ENCODE data around the gene MNT. TPM values are rescaled to one million over a fixed set of nuclear protein-coding genes. Genes with fewer than 3 reads are reported as not detected.
A peak's percentile ranks its signal among the peaks of the same experiment; 100 is the strongest.

The MNT gene
- total RNA-seq, 1 experiment from 2014 or later: 38.9 TPM

DNA sequence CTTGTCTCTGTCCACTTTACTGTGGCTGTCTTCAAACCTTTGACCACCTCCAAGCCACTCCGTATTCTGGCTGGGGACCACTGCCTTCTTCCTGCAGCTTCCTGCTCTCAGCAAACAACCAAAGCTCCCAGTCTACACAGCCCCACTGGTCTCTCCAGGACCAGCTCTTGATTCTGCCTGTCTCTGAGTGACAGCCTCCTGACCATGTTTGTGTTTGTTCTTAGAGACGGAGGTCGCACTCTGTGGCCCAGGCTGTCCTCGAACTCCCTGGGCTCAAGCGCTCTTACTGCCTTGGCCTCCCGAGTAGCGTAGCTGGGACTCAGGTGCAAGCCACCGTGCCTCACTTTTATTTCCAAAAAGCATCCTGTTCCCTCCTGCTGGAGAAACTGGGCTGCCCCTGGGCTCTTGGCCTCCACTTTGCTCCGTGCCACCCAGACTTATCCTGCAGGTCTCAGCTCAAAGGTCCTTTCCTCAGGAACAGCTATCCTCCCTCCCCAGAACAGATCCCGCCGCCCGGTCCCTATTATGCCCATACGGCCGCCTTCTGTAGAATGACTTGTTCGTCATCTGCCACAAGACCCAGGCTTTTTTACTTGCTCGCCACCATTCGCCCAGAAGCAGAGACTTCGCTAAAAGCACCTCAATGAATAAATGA is 9.1 kb downstream of the MNT start:
- Histone ChIP-seq H2BK5ac (ENCODE audit: insufficient read length, low read length) (no peak overlapping the region), H3K14ac (ENCODE audit: insufficient read depth, low read length) (no peak overlapping the region), H2AK5ac (ENCODE audit: insufficient read length, low read length) (no peak overlapping the region), H3K27ac (ENCODE audit: insufficient read length, low read depth, low read length) (no peak overlapping the region), H2BK120ac (ENCODE audit: low read depth, low read length, poor library complexity, severe bottlenecking) (no peak overlapping the region), H3K23ac (ENCODE audit: insufficient read length, low read depth, low read length) (no peak overlapping the region), H3K18ac (ENCODE audit: insufficient read length, low read depth, low read length) (no peak overlapping the region), H4K5ac (ENCODE audit: insufficient read length, low read depth, low read length) (no peak overlapping the region), H4K91ac (ENCODE audit: insufficient read length, low read depth, low read length) (no peak overlapping the region), H4K8ac (replicated peaks; ENCODE audit: insufficient read length, low read depth, low read length) (no peak overlapping the region), H3K4ac (ENCODE audit: low read depth, low read length) (no peak overlapping the region), H3K4me2 (ENCODE audit: insufficient read depth, insufficient read length, low read length) (peak overlapping the region; percentile 76), H4K20me1 (ENCODE audit: control insufficient read depth, insufficient read depth, insufficient read length) (no peaks in the 10 kb centered on the region), H2AFZ (ENCODE audit: low read length) (no peak overlapping the region), H2BK15ac (ENCODE audit: low read depth, low read length) (no peak overlapping the region), H2BK20ac (ENCODE audit: low read depth, low read length, poor library complexity, severe bottlenecking) (no peak overlapping the region), H3K56ac (ENCODE audit: insufficient read length, low read depth, low read length) (no peak overlapping the region), H3K27me3 (ENCODE audit: insufficient read depth, low read length) (no peaks in the 10 kb centered on the region), H3K4me1 (ENCODE audit: insufficient read depth, low read length) (no peaks in the 10 kb centered on the region; the same call in 1 of the 2 replicates), H3K9me3 (ENCODE audit: control insufficient read depth, low read depth, low read length) (no peaks in the 10 kb centered on the region), H3K79me2 (ENCODE audit: insufficient read depth, low read length) (no peaks in the 10 kb centered on the region), H3K23me2 (ENCODE audit: insufficient read length, low read depth, low read length, poor library complexity, severe bottlenecking) (peaks cover 4% of the 10 kb centered on the region), H3T11ph (ENCODE audit: low read length) (no peak overlapping the region), H3K79me1 (ENCODE audit: insufficient read depth, low read depth, low read length, poor library complexity, severe bottlenecking) (no peaks in the 10 kb centered on the region), H2BK12ac (ENCODE audit: insufficient read length, low read depth, low read length) (no peak overlapping the region), H3K9ac (ENCODE audit: extremely low read depth, insufficient read length, low read length) (no peak overlapping the region)
- no CpG with 5 or more reads among the region's 18 CpGs for WGBS (ENCODE audit: extremely low coverage, insufficient read length, low lambda C conversion rate)
- Mint-ChIP-seq H3K27ac (peak overlapping the region in 1 of 3 experiments; percentile 81; a peak in 3 of 7 replicates), H3K4me3 (peak overlapping the region; percentile 68 to 93), H3K27me3 (ENCODE audit: low read depth) (no peaks in the 10 kb centered on the region), H3K9me3 (no peaks in the 10 kb centered on the region; a peak in 2 of 5 replicates), H3K36me3 (ENCODE audit: insufficient read depth in 1 of 3, low read depth in 3 of 3) (peaks cover 5 to 31% (median 26%) of the 10 kb centered on the region in 3 experiments; a peak in 6 of 7 replicates), H3K4me1 (peaks cover 30 to 47% of the 10 kb centered on the region in 2 experiments)
- no peak for TF ChIP-seq CTCF (conservative IDR thresholded peaks at IDR 0.05)
- DNase-seq: no peak

All from H9 (cell line).